Spinal cord (tissue), 10 donors: ENCODE results near the gene GPBAR1. TPM values are rescaled to one million over a fixed set of nuclear protein-coding genes. Genes with fewer than 3 reads are reported as not detected.
A peak's percentile ranks its signal among the peaks of the same experiment; 100 is the strongest.

Source experiments
- DNase-seq, 6 donors: peaks; one replicate each; pipeline versions ENCODE4 v3.0.0 to v3.0.0-alpha.2; 2013 to 2015; ENCODE audit warnings: low spot score in 6 of 6, low read depth in 4 of 6
- H3K27ac ChIP-seq: one replicate; pipeline ENCODE4 v1.5.1; 2013; ENCODE audit warnings: low read depth, low read length, control low read depth
- H3K27me3 ChIP-seq: one replicate; pipeline ENCODE4 v1.6.1; 2013; ENCODE audit warnings: low read length; ENCODE audit not compliant: control insufficient read depth, insufficient read depth
- H3K36me3 ChIP-seq: one replicate; pipeline ENCODE4 v1.6.1; 2013; ENCODE audit warnings: low read length; ENCODE audit not compliant: control insufficient read depth, insufficient read depth
- H3K4me1 ChIP-seq: one replicate; pipeline ENCODE4 v1.6.1; 2013; ENCODE audit warnings: low read length; ENCODE audit not compliant: control insufficient read depth, insufficient read depth
- H3K4me3 ChIP-seq: one replicate; pipeline ENCODE4 v1.5.1; 2013; ENCODE audit warnings: low read depth, low read length, control low read depth
- H3K9me3 ChIP-seq: one replicate; pipeline ENCODE4 v1.6.1; 2013; ENCODE audit warnings: low read length; ENCODE audit not compliant: control insufficient read depth, insufficient read depth
- WGBS: methylation state at CpG from one replicate; pipeline ENCODE4 v1.1.5; 2013; ENCODE audit warnings: missing lambda C conversion rate; ENCODE audit not compliant: insufficient coverage; 5-methylcytosine and 5-hydroxymethylcytosine counted together
- polyA plus RNA-seq, 2 donors: library from polyadenylated mRNA; unstranded; fragments of 120-200 nt; gene quantifications; one replicate each; pipeline ENCODE4 v1.2.1, GENCODE V29; 2013; ENCODE audit not compliant: insufficient read length in 2 of 2
- total RNA-seq, 2 donors: library from RNA; depleted of rRNA in 1 of 2; stranded (reverse); fragments of 120-200 nt in 1 of 2; fragments of >200 nt in 1 of 2; gene quantifications; one replicate each; pipeline versions ENCODE4 v1.2.3 to v1.2.4, GENCODE V29; 2013 to 2014
- donor health status: healthy.

GPBAR1 gene
- total and polyA plus RNA-seq, 4 donors, result 0.30 to 0.74 (median 0.40) TPM

DNA sequence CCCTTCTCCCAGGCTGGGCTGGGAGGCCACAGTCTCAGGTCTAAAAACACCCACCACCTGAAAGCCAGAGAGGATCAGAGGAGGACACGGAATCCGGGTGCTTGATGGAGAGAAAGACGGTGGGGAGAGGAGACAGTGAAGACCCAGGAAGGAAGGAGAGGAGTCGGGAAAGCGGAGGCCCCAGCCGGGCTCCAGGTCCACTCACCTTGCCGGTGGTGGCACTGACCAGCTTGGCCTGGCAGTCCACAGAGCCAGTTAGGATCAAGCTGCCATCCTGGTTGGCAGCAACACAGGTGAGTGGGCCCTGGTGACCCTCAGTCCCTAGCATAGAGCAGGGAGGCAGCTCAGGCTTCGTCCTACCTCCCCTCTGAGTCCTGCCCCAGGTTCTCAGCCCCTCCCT, 4.8 kb downstream of the GPBAR1 start:
- H3K4me3 ChIP-seq, result no peak overlapping the region
- 89% methylated on average over 8 of the region's 8 CpGs for WGBS
- peaks cover 65% of the 10 kb centered on the region for H3K36me3 ChIP-seq
- no peaks in the 10 kb centered on the region for H3K27me3 ChIP-seq
- no peaks in the 10 kb centered on the region for H3K9me3 ChIP-seq
- no peak for DNase-seq
- H3K4me1 ChIP-seq, result peaks cover 29% of the 10 kb centered on the region
- H3K27ac ChIP-seq, result no peak overlapping the region

DNA sequence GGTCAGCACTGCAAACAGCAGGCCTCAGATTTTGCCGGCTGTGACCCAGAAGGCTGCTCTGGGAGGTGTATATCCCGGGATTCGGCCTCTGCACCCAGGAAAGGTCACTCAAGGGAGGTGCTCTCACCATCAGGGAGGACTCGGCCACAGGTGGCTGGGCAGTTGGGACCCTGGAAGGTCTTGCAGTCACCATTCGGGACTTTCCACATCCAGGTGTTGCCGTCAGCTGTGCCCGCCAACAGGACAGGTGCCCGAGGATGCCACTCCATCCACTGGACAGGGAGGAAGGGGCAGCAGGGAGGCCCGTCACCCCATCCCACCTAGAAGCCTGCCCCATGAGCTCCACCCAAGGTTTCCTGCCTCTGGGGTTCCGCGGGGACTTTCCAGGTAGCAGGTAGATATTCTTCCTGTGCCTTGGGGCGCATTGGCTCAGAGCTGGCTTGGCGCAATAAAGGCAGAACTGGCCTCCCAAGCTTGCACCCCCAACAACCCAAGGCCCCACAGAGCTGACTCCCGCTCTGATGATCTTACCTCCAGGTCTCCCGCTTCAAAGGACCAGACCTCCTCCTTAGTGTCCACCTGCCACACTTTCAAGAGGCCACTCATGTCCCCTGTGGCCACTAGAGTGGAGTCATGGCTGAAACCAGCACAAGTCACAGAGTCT, 5.6 kb downstream of the GPBAR1 start:
- no peak for DNase-seq
- Histone ChIP-seq H3K4me3 (no peak overlapping the region), H3K27ac (no peak overlapping the region), H3K27me3 (no peaks in the 10 kb centered on the region), H3K36me3 (peaks cover 62% of the 10 kb centered on the region), H3K9me3 (no peaks in the 10 kb centered on the region), H3K4me1 (peaks cover 30% of the 10 kb centered on the region)
- 96% methylated on average over 15 of the region's 15 CpGs for WGBS

- no peak overlapping the region for H3K4me3 ChIP-seq
- H3K27me3 ChIP-seq, result no peaks in the 10 kb centered on the region
- H3K36me3 ChIP-seq, result peaks cover 55% of the 10 kb centered on the region
- DNase-seq, result no peak
- 98% methylated on average over 6 of the region's 6 CpGs for WGBS
- H3K27ac ChIP-seq, result no peak overlapping the region
- peaks cover 29% of the 10 kb centered on the region for H3K4me1 ChIP-seq
- no peaks in the 10 kb centered on the region for H3K9me3 ChIP-seq
Observed at GRCh38 chr2:218267259-218267658, 6.4 kb downstream of the GPBAR1 start.

DNA sequence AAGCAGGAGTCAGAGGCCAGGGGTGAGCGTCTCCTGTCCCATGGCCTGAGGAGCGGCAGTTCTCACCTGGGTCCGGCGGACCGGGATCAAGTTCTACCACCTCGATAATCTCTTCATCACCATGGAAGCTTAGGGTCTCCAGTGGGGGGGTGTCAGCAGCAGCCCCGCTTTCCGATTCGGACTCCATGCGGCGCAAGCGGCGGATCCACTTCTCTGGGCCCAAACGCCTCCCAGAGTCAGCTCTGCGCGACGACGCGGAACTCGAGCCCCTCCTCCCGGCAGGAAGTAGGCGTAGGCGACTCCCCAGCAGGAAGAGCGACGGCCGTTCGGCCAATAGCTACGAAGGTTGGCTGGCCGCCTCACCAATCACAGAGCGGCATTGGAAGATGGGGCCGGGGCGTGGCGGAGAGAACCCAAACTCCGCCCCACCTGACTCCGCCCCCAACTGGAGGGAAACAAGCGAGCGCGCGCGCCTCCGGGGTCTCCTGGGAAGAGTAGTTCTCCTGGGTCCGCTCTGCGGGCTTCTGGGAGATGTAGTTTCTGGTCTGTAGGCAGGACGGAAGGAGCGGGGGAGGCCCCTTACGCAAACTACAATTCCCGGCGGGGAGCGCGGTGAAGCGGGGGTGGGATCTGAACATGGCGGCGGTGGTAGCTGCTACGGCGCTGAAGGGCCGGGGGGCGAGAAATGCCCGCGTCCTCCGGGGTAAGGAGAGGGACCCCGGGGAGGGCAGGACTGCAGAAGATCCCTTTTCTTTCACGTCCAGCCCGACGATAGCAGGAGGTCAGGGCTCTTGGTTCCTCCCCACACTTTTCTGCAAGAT, 9.3 kb downstream of the GPBAR1 start, which contains the start of the genes AAMP and PNKD:
Gene AAMP, minus strand, starts transcription at position 238 of the 821 bp plus-strand sequence. Its CDS starts 51 bp downstream, at position 187.
Gene PNKD, plus strand, starts transcription at position 620 of the 821 bp plus-strand sequence. Its CDS starts 17 bp downstream, at position 637.
- Histone ChIP-seq H3K27me3 (no peaks in the 10 kb centered on the region), H3K9me3 (no peaks in the 10 kb centered on the region), H3K4me1 (peaks cover 32% of the 10 kb centered on the region), H3K36me3 (peaks cover 49% of the 10 kb centered on the region), H3K27ac (peak within 1 kb of the TSS; percentile 92), H3K4me3 (peak within 1 kb of the TSS; percentile 98)
- 0% methylated on average over 58 of the region's 64 CpGs for WGBS
- peak; percentile 99 to 100 (median 100) for DNase-seq

GRCh38 chr2:218270721-218271486, 10.1 kb downstream of the GPBAR1 start:
- Histone ChIP-seq H3K36me3 (peaks cover 49% of the 10 kb centered on the region), H3K4me3 (peak overlapping the region; percentile 98), H3K27ac (peak overlapping the region; percentile 33), H3K9me3 (no peaks in the 10 kb centered on the region), H3K4me1 (peaks cover 32% of the 10 kb centered on the region), H3K27me3 (no peaks in the 10 kb centered on the region)
- WGBS, result 7% methylated on average over 23 of the region's 23 CpGs
- DNase-seq, result no peak

GRCh38 chr2:218271487-218271797, 10.6 kb downstream of the GPBAR1 start:
- Histone ChIP-seq H3K4me1 (peaks cover 32% of the 10 kb centered on the region), H3K27me3 (no peaks in the 10 kb centered on the region), H3K9me3 (no peaks in the 10 kb centered on the region), H3K36me3 (peaks cover 49% of the 10 kb centered on the region), H3K4me3 (peak overlapping the region; percentile 98), H3K27ac (peak overlapping the region; percentile 7)
- 56% methylated on average over 4 of the region's 4 CpGs for WGBS
- no peak for DNase-seq

- DNase-seq, result no peak
- no peaks in the 10 kb centered on the region for H3K27me3 ChIP-seq
- H3K9me3 ChIP-seq, result no peaks in the 10 kb centered on the region
- H3K4me1 ChIP-seq, result peaks cover 32% of the 10 kb centered on the region
- 73% methylated on average over 3 of the region's 5 CpGs for WGBS
- peak overlapping the region; percentile 98 for H3K4me3 ChIP-seq
- H3K36me3 ChIP-seq, result peaks cover 49% of the 10 kb centered on the region
- no peak overlapping the region for H3K27ac ChIP-seq
Observed at GRCh38 chr2:218271865-218272530, 11.2 kb downstream of the GPBAR1 start.

DNA sequence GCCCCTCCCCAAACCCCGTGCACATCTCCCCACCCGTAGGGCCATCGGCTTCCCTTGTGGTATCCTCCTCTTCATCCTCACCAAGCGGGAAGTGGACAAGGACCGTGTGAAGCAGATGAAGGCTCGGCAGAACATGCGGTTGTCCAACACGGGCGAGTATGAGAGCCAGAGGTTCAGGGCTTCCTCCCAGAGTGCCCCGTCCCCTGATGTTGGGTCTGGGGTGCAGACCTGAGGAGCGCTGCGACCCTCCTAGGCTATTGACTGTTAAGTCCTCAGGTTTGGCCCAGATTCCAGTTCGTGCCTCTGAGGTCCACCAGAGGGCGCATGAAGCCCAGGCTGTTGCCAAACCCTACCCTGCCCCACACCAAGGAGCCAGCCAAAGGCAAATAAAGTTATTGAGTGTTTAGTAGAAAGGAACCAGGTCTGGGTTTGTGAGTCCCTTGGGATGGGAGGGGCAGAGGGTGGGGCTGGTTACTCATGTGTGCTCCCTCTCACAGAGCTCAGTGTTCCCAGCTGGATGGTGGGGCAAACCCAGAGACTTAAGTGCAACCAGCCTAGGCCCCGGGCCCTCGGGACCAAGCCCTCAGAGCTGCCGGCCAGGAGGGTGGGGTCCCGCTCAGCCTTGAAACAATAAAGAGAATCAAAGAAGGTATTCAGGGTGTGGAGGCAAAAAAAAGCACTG, 11.9 kb downstream of the GPBAR1 start:
- Histone ChIP-seq H3K4me1 (peaks cover 32% of the 10 kb centered on the region), H3K4me3 (no peak overlapping the region), H3K36me3 (peaks cover 49% of the 10 kb centered on the region), H3K9me3 (no peaks in the 10 kb centered on the region), H3K27me3 (no peaks in the 10 kb centered on the region), H3K27ac (peak overlapping the region; percentile 73)
- WGBS, result 27% methylated on average over 11 of the region's 18 CpGs
- peak; percentile 50 to 90 (median 62) for DNase-seq
